Medulla oblongata (tissue), 1 donor: ENCODE results near the gene CCDC33.

Experiments used
- DNase-seq: peaks from one replicate; pipeline ENCODE4 v3.0.0-alpha.2; 2015; ENCODE audit errors: extremely low spot score

Gene CCDC33

DNA sequence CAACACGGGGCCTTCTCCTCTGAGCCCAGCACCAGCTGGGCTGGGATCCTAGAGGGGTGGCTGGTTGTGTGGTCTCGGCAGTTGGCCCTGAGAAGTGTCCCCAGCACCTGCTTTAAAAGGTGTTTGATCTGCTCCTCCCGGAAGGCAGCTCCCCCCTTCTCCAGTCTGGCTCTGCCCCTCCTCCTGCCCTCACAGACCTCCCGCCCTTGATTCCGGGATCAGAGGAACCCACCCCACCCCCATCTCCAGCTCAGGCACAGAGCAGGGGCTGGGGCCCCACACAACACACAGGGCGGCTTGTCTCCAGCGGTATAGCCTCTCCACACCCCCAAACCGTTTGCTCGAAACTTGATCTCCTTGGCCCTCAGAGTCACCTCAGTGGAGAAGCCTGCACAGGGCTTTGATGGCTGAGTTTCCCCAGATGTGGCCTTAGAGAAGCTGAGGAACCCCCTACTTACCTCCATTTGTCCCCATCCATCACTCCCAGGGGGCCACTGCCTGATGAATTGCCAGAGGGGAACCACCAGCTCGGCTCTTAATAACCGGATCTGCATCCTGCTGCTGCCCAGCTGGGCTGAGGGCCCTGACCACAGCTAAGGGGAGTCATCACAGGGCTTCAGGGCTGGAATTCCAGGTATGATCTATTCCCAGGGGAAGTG is 27.1 kb upstream of the CCDC33 start:
- DNase-seq = no peak

DNA sequence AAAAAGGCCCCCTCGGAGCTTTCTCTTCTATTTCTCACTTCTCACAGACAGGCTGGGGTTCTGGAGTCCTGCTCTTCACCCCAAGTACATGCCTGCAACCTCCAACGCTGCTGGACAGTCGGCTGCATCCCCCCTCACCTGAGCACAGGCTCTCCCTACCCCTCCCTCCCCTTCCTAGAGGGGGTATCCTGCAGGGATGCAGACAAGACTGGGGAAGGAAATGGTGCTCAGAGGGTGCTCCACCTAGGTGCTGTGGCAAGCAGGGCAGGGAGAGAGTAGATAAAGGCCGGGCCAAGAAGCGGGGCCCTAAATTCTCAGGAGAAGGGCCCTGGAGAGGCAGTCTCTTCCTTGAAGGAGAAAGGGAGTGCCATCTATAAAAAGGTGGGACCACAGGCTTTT is 26.6 kb upstream of the CCDC33 start:
- no peak for DNase-seq

DNA sequence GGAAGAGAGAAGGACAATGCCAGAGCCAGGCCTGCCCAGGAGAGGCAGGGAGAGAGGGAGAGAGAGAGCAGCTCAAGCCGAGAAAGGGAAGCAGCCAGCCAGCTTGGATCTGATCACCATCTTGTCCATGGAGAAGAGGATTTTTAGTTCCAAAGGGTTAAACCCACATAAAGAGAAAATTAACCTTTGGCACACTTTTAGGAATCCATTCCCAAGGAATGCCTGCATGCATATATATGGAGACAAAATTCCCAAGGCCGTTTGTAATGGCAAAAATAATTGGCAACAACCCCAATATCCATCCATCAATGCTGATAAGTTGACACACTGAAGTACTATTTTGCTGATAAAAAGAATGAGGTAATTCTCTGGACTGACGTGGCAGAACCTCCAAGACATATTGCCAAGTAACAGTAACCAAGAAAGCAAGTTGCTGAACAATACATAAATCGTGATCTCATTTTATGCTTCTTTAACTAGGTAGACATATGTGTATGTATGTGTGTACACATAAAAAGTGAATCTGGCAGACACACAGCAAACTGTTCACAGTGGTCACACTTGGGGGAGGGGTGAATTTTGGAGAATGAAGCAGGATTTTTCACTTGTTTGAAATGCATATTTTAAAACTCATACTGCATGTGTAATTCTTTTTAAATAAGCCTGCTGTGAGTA is 26.0 kb upstream of the CCDC33 start:
- DNase-seq = no peak

DNA sequence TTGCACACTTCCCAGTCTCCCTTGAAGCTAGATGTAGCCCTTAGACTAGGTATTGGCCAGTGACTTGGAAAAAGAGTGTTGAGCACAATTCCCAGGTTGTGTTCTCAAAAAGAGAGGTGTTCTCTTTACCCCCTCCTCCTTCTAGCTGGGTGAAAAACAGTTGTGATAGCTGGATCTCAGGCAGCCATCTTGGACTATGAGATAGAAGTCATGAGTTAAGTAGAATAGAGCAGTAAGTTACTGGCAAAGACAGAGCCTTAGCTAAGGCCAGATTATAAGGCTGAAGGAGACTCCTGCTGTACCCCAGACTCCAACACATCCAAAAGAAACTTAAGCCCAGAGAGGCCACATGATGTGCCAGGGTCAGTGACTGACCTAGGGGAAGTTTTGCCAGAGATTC is 25.4 kb upstream of the CCDC33 start:
- no peak for DNase-seq

DNA sequence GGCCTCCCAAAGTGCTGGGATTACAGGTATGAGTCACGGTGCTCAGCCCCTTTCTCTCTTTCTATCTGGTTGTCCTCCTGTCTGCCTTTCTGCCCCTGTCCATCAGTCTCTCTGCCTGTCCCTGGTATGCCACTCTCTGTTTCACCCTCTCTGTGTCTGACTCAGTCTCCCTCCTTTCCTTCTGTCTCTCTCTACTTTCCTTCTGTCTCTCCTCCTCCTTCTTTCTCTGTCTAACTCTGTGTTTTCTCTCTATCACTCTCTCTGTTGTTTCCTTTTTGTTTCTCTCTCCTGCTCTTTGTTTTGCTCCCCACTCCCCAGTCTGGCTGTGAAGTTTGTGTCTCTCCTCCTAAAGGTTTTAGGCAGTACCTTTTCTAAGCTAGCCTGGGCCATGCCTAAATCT is 24.5 kb upstream of the CCDC33 start:
- DNase-seq = no peak

DNA sequence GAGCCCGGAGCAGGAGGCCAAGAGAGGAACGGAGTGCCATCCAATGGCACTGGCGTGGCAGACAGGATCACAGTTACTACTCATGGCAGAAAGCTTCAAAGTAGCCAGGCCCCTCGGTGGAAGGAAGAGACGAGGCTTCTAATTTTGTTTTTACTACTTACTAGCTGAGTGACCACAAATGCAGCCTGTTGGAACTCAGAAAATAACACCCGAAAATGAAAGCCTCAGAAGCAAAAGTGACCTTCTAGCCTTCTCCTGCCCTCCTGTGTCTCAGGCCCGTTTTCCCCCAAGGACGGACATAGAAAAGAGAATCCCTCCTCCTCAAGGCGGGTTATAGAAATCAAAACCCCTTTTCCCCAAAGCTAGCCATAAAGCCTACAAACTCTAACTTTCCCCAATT is 23.6 kb upstream of the CCDC33 start:
- no peak for DNase-seq

DNA sequence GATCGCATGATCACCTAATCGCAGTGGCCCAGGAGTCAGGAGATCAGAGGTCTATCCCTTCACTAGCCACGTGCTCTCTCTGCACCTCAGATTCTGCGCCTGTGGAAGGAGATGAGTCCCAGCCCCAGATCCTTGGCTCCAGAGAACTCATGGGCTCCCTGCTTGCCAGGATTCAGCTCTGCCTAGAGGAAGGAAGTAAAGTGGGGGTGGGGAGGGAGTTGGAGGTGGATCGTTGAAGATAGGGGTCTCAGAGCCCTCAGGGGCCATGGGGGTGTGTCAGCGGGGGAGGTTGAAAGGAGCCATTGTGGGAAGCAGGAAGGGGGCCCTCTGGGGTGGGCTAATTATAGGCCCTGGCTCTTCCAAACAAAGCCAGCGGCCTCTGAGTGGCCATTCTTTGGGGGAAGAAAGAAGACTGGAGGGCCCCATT is 22.3 kb upstream of the CCDC33 start:
- no peak for DNase-seq

DNA sequence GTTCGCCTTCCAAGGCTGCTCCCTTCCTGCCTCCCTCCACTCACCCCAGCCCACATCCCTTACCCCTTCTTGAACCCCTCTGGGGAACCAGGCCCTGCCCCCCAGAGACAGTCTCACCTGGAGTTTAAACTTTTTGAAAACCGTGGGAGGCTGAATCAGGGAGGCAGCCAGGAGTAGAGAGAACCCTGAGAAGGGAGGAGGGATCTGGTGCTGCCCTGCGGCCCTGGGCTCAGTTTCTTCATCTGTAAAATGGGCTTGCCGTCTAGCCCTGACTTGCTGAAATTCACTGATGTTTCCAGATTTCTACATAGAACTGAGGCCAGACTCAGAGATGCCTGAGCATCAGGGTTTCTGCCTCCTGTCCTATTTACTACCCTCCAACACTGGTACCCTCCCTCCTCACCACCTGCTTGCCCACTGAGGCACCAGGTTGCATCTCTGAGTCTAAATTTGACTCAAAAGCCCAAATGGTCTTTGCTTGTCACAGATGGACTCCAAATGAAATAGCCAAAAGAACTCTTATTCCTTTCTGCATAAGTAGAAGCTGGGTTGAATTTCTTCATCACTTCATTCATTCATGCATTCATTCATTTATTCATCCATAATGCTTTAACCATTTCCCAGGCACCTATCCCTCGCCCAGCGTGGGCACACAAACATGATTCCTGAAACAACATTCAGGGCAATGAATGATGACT is 21.7 kb upstream of the CCDC33 start:
- DNase-seq = no peak

DNA sequence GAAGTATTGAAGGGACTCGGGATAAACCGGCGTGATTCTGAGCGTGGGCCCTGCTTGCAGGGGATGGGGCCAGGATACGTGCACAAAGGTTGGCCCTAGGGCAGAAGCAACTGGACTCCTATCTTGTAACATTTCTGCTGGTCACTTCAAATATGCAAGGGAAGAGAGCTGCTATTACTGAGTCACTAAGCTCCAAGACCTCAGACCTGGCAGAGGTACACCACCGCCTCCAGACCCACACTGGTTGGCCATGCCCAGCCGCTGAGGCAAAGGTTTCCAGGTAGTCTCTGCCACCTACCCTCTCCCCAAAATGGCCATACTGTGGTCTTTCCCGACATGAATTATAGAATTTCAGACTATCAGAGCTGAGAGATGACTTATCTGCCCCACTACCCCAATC is 20.2 kb upstream of the CCDC33 start:
- no peak for DNase-seq

DNA sequence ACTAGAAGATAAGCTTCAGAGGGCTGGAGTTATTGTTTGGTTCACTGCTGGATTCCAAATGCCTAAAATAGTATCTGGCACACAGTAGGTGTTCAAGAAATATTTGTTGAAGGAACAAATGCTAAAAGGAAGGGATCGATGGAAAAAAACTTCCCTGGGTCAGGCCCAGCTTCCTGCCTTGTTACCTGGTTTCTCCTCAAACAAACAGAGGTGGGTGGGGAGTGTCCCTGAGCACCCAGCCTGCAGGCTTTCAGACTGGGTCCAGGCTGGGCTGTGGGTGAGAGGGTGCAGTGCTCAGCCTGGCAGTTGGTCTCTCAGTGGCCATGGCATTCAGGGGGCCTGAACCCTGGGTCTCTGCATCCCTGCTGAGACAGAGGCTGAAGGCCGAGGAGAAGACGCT is 19.2 kb upstream of the CCDC33 start:
- DNase-seq = no peak

DNA sequence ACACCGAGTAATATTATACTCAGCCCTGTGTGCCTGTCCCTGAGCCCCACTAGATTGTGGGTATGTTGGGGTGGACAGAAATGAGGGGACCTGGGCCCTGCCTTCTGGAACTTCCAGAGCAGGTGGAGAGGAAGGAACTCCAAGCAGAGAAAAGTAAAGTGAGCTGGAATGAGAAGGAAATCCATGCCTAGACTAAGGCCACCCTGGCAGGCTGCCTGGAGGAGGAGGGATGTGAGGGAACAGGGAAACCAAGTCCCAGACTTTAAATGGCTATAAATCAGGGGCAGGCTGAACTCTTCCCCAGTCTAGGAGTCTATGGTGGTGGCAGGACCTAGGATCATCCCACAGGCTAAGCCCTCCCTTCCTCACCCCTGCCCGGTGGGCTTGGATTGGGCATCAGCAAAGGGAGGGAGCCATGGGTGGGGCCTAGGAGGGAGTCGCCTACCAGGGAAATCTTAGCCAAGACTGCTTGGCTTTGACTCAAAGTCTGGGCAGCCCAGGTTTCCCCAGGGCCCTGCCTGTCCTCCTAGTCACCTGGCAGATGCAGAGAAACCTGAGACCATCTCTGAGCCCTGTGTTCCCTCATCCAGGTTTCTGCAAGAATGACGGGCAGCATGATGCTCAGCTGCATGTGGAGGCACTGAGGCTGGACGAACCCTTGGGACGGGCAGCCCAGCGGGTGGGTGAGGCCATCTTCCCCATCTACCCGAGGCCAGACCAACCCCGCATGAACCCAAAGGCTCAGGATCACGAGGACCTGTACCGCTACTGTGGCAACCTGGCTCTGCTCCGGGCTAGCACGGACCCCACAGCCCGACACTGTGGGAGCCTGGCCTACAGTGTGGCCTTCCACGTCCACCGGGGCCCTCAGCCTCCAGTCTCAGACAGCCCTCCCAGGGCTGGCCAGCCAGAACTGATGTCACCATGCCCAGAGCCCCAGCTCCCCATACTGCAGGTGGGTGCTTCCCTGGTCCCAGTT is 17.9 kb upstream of the CCDC33 start:
- no peak for DNase-seq

DNA sequence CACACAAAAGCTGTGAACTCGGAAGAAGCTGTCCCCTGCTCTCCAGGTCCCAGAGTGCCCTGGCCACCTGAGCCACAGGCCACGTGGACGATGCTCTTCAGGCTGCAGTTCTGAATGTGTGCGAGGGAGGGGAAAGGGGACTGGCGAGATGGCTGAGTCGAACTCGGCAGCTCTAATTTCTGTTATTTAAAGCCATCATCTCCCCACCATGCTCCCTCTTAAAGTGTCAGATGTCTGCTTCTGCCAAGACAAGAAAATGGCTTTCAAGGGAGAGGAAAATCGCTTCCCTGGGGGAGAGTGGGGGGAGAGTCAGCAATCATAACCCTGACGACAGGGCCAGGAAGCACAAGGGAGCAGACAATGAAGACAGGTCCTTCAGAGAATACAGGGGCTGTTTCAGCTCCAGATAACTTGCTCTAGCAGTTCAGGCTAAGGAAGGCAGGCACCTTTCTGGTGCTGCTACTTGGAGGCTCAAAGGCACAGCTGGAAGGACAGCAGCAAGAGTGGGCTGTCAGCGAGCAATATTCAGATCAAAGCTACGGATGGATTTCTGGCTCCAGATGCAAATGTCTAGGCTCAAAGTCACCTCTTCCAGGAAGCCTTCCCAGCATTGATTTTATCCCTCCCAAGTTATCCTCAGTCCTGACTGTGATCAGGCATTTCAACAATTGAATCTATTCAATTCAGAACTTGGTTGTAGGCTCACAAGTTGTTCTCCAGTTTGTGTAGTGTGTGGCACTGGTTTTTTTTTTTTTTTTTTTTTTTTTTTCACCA is 15.5 kb upstream of the CCDC33 start:
- no peak for DNase-seq

DNA sequence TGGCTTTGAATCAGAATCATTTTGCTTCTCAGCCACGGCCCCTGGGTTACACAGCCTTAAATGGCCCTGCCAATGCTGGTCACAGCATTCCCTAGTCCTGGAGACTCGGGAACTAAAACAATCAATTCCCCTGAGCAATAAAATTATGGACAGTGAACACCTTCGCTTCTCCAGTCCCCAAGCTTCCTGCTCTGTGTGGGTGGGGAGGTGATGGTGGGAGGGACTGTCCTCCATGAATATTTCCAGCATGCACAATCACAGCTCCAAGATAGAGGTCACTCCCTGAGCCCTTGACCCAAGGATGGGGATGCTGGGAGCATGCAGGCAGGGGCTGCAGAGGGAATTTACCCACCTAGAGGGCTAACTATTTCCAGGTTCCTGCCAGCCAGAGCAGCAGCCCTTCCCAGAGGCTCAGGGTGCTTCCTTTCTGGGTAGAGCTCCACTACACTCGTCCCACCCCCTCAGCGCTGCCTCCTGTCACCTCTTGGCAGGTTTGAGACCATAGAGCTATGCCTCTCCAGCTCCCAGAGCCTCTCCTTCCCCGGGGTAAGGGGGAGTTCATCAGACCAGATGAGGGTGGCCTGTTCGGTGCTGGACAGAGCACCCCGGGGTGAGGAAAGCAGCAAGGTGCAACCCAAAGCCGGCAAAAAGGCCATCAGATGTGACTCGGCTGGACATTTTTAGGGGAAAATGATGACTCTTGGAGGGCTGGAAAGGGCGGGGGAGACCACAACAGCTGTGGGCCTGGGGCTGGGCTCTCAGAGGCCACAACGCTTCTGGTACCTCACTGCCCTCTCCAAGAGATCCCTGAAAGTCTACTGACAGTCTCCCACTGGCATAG is 14.5 kb upstream of the CCDC33 start:
- no peak for DNase-seq

DNA sequence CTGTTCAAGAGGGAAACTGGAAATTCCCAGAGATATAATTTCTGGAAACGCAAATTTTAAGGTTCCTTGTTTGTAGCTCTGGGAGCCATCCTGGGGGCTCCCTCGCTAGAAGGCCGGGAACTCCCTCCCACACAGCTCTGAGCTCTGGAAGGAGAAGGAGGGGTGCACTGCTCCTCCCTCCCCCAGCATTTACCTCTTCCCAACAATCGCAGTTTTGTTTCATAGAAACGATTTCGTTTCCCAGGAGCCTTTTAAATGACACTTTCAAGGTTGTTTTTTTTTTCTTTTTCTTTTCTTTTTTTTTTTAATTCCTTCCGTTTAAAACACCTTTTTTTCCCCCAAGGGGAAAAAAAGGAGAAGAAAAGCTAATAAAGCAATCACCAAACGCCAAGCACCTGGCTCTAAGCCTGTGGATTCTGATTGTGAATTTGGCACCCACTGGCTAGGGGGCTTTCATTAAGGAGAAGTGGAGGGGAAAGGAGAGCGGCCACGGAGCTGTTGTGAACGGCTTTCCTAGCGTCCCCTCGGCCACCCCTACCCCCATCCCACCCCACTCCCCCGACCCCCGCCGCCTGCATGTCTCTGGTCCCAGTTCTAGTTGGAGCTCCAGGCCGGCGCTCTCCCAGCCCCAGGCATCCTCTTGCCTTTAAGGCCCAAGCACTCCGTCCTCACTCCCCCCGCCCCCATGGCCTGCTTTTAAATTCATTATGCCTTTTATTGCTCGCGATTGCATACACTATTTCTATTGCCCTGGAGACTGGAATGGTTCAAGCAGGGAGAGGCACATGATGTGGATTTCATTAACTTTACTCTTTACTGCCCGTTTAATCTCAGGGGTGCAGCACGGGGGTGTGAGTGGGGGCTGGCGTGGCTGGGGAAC is 13.6 kb upstream of the CCDC33 start:
- DNase-seq = peak; percentile 18

DNA sequence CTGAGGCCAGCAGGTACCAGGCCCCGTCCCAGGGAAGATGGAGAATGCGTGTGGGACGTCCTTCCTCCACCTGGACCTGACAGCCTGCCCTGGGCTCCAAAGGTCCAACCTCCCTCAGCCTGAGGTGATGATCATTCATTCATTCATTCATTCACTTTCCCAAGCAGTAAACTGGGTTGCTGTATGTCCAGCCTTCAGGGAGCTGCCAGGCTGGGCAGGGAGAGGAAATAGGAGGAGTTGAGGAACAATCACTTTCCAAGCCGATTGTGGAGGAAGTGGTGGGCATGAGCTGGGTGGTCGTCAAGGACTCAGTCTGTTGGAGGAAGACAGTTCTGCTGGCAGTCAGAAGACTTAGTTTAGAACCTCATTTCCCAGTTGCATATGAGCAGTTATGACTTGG is 10.2 kb upstream of the CCDC33 start:
- DNase-seq = no peak

DNA sequence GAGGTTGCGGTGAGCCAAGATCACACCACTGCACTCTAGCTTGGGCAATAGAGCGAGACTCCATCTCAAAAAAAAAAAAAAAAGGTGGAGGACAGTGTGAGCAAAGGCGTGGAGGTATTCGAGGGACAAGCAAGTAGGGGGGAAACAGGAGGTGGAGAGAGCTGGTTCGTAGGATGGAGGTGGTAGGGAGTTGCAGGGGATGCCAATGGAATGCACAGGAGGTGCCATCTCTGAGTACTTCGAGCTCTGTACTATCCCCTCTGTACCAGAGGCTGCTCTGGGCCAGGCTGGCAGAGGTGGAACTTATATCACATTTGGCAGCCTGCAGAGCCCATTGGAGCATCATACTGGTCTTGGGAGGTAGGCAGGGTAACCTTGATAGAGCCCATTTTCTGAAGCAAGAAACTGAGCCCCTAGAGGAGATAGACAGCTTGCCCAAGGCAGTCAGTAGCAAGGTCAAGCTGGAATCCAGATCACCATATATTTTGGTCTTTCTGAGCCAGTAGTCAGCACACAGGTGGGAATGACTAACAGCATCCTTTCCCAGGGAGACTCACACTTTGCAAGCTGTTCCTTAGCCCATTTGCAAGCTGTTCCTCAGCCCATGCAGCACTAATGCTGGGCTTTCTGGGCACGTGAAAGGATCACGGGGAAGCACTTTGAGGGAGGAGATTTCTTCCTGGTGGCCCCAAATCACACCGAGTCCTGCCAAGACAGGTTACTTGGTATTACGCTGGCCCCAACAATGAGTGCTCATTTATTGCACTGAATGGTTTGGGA is 9.2 kb upstream of the CCDC33 start:
- no peak for DNase-seq

DNA sequence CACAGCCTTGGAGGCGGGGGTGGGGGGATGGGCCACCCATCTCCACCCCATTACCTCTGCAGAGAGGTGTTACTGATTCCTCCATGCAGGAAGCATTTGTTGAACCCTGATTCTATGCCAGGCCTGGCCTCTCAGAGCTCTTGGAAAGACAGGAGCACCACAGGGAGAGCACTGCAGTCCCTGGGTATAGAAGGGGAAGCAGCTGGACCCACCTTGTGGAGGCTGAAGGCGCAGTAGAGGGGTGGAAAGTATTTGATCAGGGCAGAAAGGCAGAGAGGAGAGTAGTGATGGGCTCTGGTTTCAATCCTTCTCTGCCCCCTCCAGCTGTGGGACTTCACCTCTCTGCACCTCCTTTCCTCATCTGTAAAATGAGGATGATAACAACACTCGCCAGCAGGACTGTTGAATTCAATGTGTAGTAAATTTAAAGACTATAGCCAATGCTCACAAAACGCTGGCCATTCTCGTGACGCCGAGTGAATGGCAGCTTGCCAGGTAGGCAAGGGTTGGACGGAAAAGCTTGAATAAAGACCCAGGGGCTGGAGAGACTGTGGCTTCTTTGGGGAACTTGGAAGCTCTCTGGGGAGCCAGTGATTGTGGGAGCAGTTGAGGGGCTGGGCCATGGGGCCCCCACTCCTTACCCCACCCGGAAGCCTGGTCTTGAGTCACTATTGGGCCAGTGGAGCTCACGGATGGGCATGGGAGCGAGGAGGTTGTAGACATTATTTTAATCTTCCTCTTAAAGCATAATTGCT is 8.0 kb upstream of the CCDC33 start:
- no peak for DNase-seq

DNA sequence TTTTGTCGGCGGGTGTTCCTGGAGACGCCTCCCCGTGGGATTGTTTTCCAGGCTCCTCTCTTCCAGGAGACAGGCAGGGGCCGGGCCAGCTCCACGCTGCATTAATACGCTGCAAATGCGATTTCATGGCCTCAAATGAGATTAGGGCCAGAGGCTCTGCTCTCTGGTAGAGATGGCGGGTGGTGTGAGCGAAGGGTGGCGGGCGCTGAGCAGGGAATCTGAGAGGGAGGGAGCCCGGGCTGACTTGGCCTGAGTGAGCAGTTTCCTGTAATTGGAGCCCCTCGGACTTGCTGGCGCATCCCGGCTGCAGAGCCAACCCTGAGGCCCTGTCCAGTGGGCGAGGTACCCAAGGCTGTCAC is 7.4 kb upstream of the CCDC33 start:
- no peak for DNase-seq
